Tibial nerve (tissue), 4 donors: ENCODE measurements around the gene LIN7C. TPM values are rescaled to one million over a fixed set of nuclear protein-coding genes. Genes with fewer than 3 reads are reported as not detected.

Source experiments
- DNase-seq, 2 donors: peaks; one replicate each; pipeline ENCODE4 v3.0.0-alpha.2; 2019; ENCODE audit warnings: low spot score in 2 of 2
- H3K27ac ChIP-seq, 4 donors: fragments of 200-600 bp; sonication (generic) in 3 of 4; one replicate each; pipeline ENCODE4 v1.5.1; 2017 to 2019; ENCODE audit warnings: mild to moderate bottlenecking in 1 of 4
- H3K27me3 ChIP-seq, 2 donors: fragments of 200-600 bp; sonication (generic) in 1 of 2; one replicate each; pipeline versions ENCODE4 v1.5.1 to v1.6.0; 2017 to 2019
- H3K36me3 ChIP-seq, 3 donors: fragments of 200-600 bp; sonication (generic); one replicate each; pipeline ENCODE4 v1.5.1; 2018 to 2019
- H3K4me1 ChIP-seq, 4 donors: fragments of 200-600 bp; sonication (generic) in 3 of 4; one replicate each; pipeline ENCODE4 v1.5.1; 2017 to 2019
- H3K4me3 ChIP-seq, 4 donors: fragments of 200-600 bp; sonication (generic) in 3 of 4; one replicate each; pipeline ENCODE4 v1.5.1; 2017 to 2019; ENCODE audit warnings: mild to moderate bottlenecking in 1 of 4, moderate library complexity in 1 of 4
- H3K9me3 ChIP-seq, 4 donors: fragments of 200-600 bp; sonication (generic) in 3 of 4; one replicate each; pipeline ENCODE4 v1.5.1; 2017 to 2019
- CTCF ChIP-seq, 5 experiments: fragments of 200-600 bp in 3 of 5; fragments of 450-650 bp in 2 of 5; sonication (generic) in 3 of 5; IDR thresholded peaks; one replicate each; pipeline ENCODE4 v1.5.1; 2016 to 2019; ENCODE audit warnings: antibody characterized with exemption in 5 of 5, mild to moderate bottlenecking in 3 of 5, moderate library complexity in 2 of 5
- EP300 ChIP-seq, 2 donors: sonication (generic); formaldehyde crosslinking; IDR thresholded peaks; one replicate each; pipeline ENCODE4 v1.6.1; 2017; ENCODE audit warnings: antibody characterized with exemption in 2 of 2, mild to moderate bottlenecking in 1 of 2
- POLR2A ChIP-seq, 2 donors: fragments of 450-650 bp; IDR thresholded peaks; one replicate each; pipeline ENCODE4 v1.6.1; 2017; ENCODE audit warnings: antibody characterized with exemption in 2 of 2, mild to moderate bottlenecking in 2 of 2, moderate library complexity in 2 of 2
- WGBS, 2 donors: methylation state at CpG; one replicate each; pipeline ENCODE4 v1.1.5; 2018; 5-methylcytosine and 5-hydroxymethylcytosine counted together
- total RNA-seq, 4 donors: library from RNA; depleted of rRNA; stranded (reverse); fragments of >200 nt; gene quantifications; one replicate each; pipeline ENCODE4 v1.1.0, GENCODE V29; 2016

Gene LIN7C
- total RNA-seq, 4 donors from 2014 or later, result 25.7 to 41.5 (median 36.2) TPM

GRCh38 chr11:27512238-27512637 lies 5.7 kb upstream of the LIN7C start:
- TF ChIP-seq POLR2A (IDR thresholded peaks at IDR 0.05) (no peak), EP300 (IDR thresholded peaks at IDR 0.05) (no peak), CTCF (IDR thresholded peaks at IDR 0.05) (no peak)
- Histone ChIP-seq H3K9me3 (peaks cover 0 to 7% (median 0%) of the 10 kb centered on the region in 4 donors), H3K36me3 (no peaks in the 10 kb centered on the region), H3K27ac (no peak overlapping the region), H3K4me1 (peaks cover 0 to 10% (median 8%) of the 10 kb centered on the region in 4 donors), H3K27me3 (no peaks in the 10 kb centered on the region), H3K4me3 (no peak overlapping the region)
- WGBS, 2 donors, result 89 to 95% methylated on average over 3 of the region's 3 CpGs
- no peak for DNase-seq

GRCh38 chr11:27509908-27510307 lies 3.3 kb upstream of the LIN7C start:
- no peaks in the 10 kb centered on the region for H3K36me3 ChIP-seq
- no peak for DNase-seq
- H3K4me3 ChIP-seq, result no peak overlapping the region
- WGBS, 2 donors, result 93 to 94% methylated on average over 4 of the region's 4 CpGs
- peaks cover 0 to 2% (median 0%) of the 10 kb centered on the region in 4 donors for H3K9me3 ChIP-seq
- H3K27ac ChIP-seq, result no peak overlapping the region
- TF ChIP-seq EP300 (IDR thresholded peaks at IDR 0.05), result no peak
- H3K27me3 ChIP-seq, result no peaks in the 10 kb centered on the region
- peaks cover 0 to 22% (median 18%) of the 10 kb centered on the region in 4 donors for H3K4me1 ChIP-seq

- H3K27me3 ChIP-seq, result no peaks in the 10 kb centered on the region
- DNase-seq, result no peak
- 94 to 96% methylated on average over 4 of the region's 4 CpGs for WGBS, 2 donors
- peak overlapping the region in 3 of 4 donors; percentile 83 to 92 (median 87) for H3K4me3 ChIP-seq
- peak overlapping the region in 1 of 4 donors; percentile 96 for H3K27ac ChIP-seq
- no peaks in the 10 kb centered on the region for H3K9me3 ChIP-seq
- H3K4me1 ChIP-seq, result peaks cover 0 to 43% (median 20%) of the 10 kb centered on the region in 4 donors
- TF ChIP-seq CTCF (IDR thresholded peaks at IDR 0.05), result no peak
- no peak for TF ChIP-seq POLR2A (IDR thresholded peaks at IDR 0.05)
- no peak for TF ChIP-seq EP300 (IDR thresholded peaks at IDR 0.05)
- H3K36me3 ChIP-seq, result peaks cover 0 to 5% (median 0%) of the 10 kb centered on the region in 3 donors
These were observed 1.2 kb upstream of the LIN7C start for GRCh38 chr11:27507557-27508322.

- 4 to 5% methylated on average over 5 of the region's 5 CpGs for whole genome bisulfite sequencing, 2 donors
- Histone ChIP-seq H3K9me3 (no peaks in the 10 kb centered on the region), H3K27me3 (no peaks in the 10 kb centered on the region), H3K27ac (peak overlapping the region in 3 of 4 donors; percentile 88 to 96 (median 91)), H3K4me1 (peaks cover 0 to 47% (median 20%) of the 10 kb centered on the region in 4 donors), H3K4me3 (peak overlapping the region; percentile 56 to 92 (median 85)), H3K36me3 (peaks cover 0 to 8% (median 0%) of the 10 kb centered on the region in 3 donors)
- TF ChIP-seq EP300 (IDR thresholded peaks at IDR 0.05) (no peak), POLR2A (IDR thresholded peaks at IDR 0.05) (no peak), CTCF (IDR thresholded peaks at IDR 0.05) (no peak)
- DNase-seq, result no peak
These were observed 788 bp downstream of the LIN7C start for GRCh38 chr11:27505781-27506180.

- H3K4me3 ChIP-seq, result no peak overlapping the region
- TF ChIP-seq POLR2A (IDR thresholded peaks at IDR 0.05) (no peak), EP300 (IDR thresholded peaks at IDR 0.05) (no peak), CTCF (IDR thresholded peaks at IDR 0.05) (no peak)
- DNase-seq, result no peak
- WGBS, 2 donors, result 65 to 70% methylated on average over 2 of the region's 2 CpGs
- peaks cover 0 to 24% (median 5%) of the 10 kb centered on the region in 3 donors for H3K36me3 ChIP-seq
- H3K27me3 ChIP-seq, result no peaks in the 10 kb centered on the region
- peaks cover 0 to 47% (median 20%) of the 10 kb centered on the region in 4 donors for H3K4me1 ChIP-seq
- H3K9me3 ChIP-seq, result no peaks in the 10 kb centered on the region
- H3K27ac ChIP-seq, result no peak overlapping the region
These were observed 2.4 kb downstream of the LIN7C start for GRCh38 chr11:27504205-27504604.
